HEK293T (cell line): ENCODE results near the gene FNTB.

Experiments
- CTCF ChIA-PET: fragments of 350-600 bp; formaldehyde crosslinking; extraction: SDS; loops from one replicate; lab custom pipeline; 2021; ENCODE audit warnings: antibody characterized with exemption, inconsistent platforms; lab: Yijun Ruan, JAX
- POLR2A ChIA-PET: fragments of 350-600 bp; formaldehyde crosslinking; extraction: SDS; loops from one replicate; lab custom pipeline; 2020; ENCODE audit warnings: antibody characterized with exemption, inconsistent platforms; lab: Yijun Ruan, JAX
- DNase-seq: peaks from one replicate; pipeline ENCODE4 v3.0.0; 2012; ENCODE audit warnings: mixed read lengths; ENCODE audit errors: extremely low spot score
- ARNT ChIP-seq: fragments of 450-650 bp; IDR thresholded peaks from 2 replicates; pipeline ENCODE4 v1.6.1; 2017; ENCODE audit warnings: mild to moderate bottlenecking
- BHLHE40 ChIP-seq: fragments of 450-650 bp; IDR thresholded peaks from 2 replicates; pipeline ENCODE4 v1.6.1; 2016; ENCODE audit warnings: mild to moderate bottlenecking, moderate library complexity, borderline replicate concordance
- CTBP1 ChIP-seq: fragments of 450-650 bp; IDR thresholded peaks from 2 replicates; pipeline ENCODE4 v1.6.1; 2016; ENCODE audit warnings: borderline replicate concordance
- ELF4 ChIP-seq: fragments of 450-650 bp; IDR thresholded peaks from 2 replicates; pipeline ENCODE4 v1.6.1; 2017; ENCODE audit warnings: antibody characterized with exemption
- FOXA1 ChIP-seq: fragments of 450-650 bp; IDR thresholded peaks from 2 replicates; pipeline ENCODE4 v1.6.1; 2016; ENCODE audit warnings: mild to moderate bottlenecking
- FOXK2 ChIP-seq: fragments of 450-650 bp; IDR thresholded peaks from 2 replicates; pipeline ENCODE4 v1.6.1; 2016; ENCODE audit warnings: mild to moderate bottlenecking
- FOXM1 ChIP-seq: fragments of 450-650 bp; IDR thresholded peaks from 2 replicates; pipeline ENCODE4 v1.6.1; 2017; ENCODE audit warnings: mild to moderate bottlenecking, borderline replicate concordance
- HDGF ChIP-seq: fragments of 450-650 bp; IDR thresholded peaks from 2 replicates; pipeline ENCODE4 v1.6.1; 2017; ENCODE audit warnings: antibody characterized with exemption, borderline replicate concordance
- L3MBTL2 ChIP-seq: fragments of 450-650 bp; conservative IDR thresholded peaks from 2 replicates; pipeline ENCODE4 v1.6.1; 2016; ENCODE audit warnings: mild to moderate bottlenecking
- LEF1 ChIP-seq: fragments of 450-650 bp; IDR thresholded peaks from 2 replicates; pipeline ENCODE4 v1.6.1; 2017; ENCODE audit warnings: mild to moderate bottlenecking, borderline replicate concordance
- NFRKB ChIP-seq: fragments of 450-650 bp; IDR thresholded peaks from 2 replicates; pipeline ENCODE4 v1.6.1; 2016; ENCODE audit warnings: mild to moderate bottlenecking, moderate library complexity
- SP1 ChIP-seq: fragments of 450-650 bp; IDR thresholded peaks from 2 replicates; pipeline ENCODE4 v1.6.1; 2017
- SUZ12 ChIP-seq: fragments of 450-650 bp; IDR thresholded peaks from 2 replicates; pipeline ENCODE4 v1.6.1; 2016; ENCODE audit warnings: mild to moderate bottlenecking
- TARDBP ChIP-seq: fragments of 450-650 bp; IDR thresholded peaks from 2 replicates; pipeline ENCODE4 v1.6.1; 2016
- ZNF384 ChIP-seq: fragments of 450-650 bp; IDR thresholded peaks from 2 replicates; pipeline ENCODE4 v1.6.1; 2016
- TF ChIP-seq, protein P1 (sequence below): fragments of 450-650 bp; IDR thresholded peaks from 2 replicates; pipeline ENCODE4 v1.6.1; 2016

The FNTB gene

DNA sequence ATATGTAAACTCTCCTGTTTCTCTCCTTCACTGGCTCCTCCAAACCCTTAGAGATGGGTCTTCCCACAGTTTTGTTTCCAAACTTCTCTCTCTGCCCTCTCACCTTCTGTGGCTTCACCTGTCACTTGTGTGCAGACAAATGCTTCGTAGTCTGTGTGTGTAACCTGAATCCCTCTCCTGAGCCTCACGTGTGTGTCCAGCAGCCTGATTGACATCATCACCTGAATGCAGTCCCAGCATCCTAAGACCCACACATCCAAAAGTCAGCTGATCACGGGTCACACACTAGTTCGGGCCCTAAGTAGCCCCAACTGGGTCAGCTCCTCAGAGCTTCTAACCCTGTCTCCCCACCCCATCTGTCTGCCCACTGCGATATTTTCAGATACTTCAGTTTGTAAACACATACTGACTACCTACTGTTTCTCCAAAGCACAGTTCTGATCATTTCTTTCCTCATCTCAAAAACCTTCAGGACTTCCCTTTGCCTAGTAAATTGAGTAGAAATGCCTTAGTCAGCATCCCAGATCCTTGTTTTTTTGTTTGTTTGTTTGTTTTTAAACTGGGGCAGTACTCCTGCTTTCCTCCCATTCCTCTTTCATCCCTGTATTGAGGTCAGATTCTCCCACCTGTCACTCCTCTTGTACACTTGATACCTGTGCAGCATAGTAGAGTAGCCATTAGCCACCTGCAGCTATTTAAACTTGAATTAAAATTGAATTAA is 23.7 kb downstream of the FNTB start:
- DNase-seq, result no peak
- POLR2A ChIA-PET, result no interaction called here
- TF ChIP-seq FOXA1, result no peak
- TF ChIP-seq CTBP1, result no peak
- CTCF ChIA-PET, result interaction anchor here (0.6 to 1.4 kb wide), 2 partner anchors 10 to 506 kb away, joined by 3 to 6 read pairs; partner anchors contain the start of gene ZBTB1

DNA sequence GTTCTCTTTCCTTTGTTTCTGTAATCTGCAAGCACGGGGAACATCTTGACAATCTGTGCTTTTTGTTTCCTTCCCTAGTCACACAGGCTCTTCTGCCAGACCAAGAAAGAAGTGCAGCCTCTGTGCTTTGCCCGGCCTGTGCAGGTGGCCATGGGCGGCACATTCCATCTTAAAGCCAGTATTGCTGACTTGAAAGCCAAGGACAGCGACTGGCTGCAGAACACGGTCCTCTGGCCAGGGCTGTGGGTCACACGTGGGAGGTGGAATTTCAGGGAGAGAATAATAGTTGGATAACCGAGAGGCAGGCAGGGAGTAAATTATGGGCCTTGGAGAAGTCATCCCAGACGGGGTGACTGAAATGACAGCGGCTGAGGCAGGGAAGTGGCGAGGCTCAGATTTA is 24.8 kb downstream of the FNTB start:
- TF ChIP-seq, protein P1, sequence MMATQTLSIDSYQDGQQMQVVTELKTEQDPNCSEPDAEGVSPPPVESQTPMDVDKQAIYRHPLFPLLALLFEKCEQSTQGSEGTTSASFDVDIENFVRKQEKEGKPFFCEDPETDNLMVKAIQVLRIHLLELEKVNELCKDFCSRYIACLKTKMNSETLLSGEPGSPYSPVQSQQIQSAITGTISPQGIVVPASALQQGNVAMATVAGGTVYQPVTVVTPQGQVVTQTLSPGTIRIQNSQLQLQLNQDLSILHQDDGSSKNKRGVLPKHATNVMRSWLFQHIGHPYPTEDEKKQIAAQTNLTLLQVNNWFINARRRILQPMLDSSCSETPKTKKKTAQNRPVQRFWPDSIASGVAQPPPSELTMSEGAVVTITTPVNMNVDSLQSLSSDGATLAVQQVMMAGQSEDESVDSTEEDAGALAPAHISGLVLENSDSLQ, result no peak
- no peak for TF ChIP-seq SUZ12
- TF ChIP-seq FOXM1, result no peak
- no peak for TF ChIP-seq HDGF
- no peak for TF ChIP-seq L3MBTL2
- TF ChIP-seq LEF1, result no peak
- no peak for TF ChIP-seq ZNF384
- no peak for TF ChIP-seq ARNT
- no peak for TF ChIP-seq BHLHE40
- no peak for TF ChIP-seq SP1
- TF ChIP-seq CTBP1, result no peak
- no peak for TF ChIP-seq FOXK2
- TF ChIP-seq ELF4, result no peak
- DNase-seq, result no peak
- ChIA-PET POLR2A (no interaction called here), CTCF (no interaction called here)

DNA sequence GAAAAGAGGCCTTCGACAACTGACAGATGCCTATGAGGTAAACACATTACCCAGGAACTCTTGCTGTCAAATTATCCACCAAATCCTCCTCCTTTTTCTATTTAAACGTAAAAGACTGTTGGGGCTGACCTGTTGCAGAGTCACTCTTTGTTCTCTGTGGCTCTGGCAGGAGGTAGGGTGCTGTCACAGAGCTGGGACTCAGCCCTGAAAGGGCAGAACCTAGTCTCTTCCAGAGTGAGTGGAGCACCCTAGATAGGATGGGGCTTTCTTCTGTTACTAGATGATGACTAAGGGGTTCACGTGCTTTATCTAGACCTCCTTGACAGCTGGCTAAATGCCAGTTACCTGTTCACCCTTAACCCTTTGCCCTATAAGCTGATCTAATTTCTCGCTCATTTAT is 25.7 kb downstream of the FNTB start:
- DNase-seq, result no peak
- CTCF ChIA-PET, result interaction anchor here (0.6 kb wide), 1 partner anchor 378 kb away, joined by 3 read pairs; no protein-coding TSS in a partner anchor
- no peak for TF ChIP-seq FOXA1
- TF ChIP-seq ARNT, result no peak
- TF ChIP-seq, protein P1, result no peak
- no peak for TF ChIP-seq BHLHE40
- no peak for TF ChIP-seq L3MBTL2
- TF ChIP-seq SP1, result no peak
- TF ChIP-seq FOXM1, result no peak
- TF ChIP-seq ELF4, result no peak
- TF ChIP-seq LEF1, result no peak
- no peak for TF ChIP-seq CTBP1
- TF ChIP-seq ZNF384, result no peak
- no peak for TF ChIP-seq SUZ12
- TF ChIP-seq TARDBP, result no peak
- TF ChIP-seq HDGF, result no peak
- TF ChIP-seq NFRKB, result no peak
- no peak for TF ChIP-seq FOXK2
- POLR2A ChIA-PET, result interaction anchor here (2.7 kb wide), 1 partner anchor 25 kb away, joined by 12 read pairs; the partner anchor contains the start of gene FNTB

DNA sequence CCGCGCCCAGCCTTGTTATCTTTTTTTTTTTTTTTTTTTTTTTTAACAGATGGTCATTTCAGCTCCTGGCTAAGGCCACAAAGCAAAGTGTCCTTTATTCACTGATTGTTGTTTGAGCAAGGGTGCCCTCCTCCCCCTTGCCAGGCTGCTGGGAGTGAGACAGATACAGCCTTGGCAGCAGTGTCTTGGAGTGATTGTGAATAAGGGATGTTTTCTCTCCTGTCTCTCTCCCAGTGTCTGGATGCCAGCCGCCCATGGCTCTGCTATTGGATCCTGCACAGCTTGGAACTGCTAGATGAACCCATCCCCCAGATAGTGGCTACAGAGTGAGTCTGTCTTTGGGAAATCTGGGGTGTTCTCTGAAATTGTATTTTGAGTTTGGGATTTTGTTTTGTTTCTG is 28.7 kb downstream of the FNTB start:
- no peak for DNase-seq
- ChIA-PET POLR2A (interaction anchor here (0.6 to 2.7 kb wide), 3 partner anchors 28 to 69 kb away, joined by 3 to 12 read pairs (median 4); partner anchors contain the start of gene FNTB), CTCF (interaction anchor here (0.6 kb wide), 1 partner anchor 137 kb away, joined by 5 read pairs; no protein-coding TSS in a partner anchor)
- TF ChIP-seq BHLHE40 (no peak), FOXK2 (no peak), ARNT (no peak), TARDBP (no peak), ELF4 (no peak)

DNA sequence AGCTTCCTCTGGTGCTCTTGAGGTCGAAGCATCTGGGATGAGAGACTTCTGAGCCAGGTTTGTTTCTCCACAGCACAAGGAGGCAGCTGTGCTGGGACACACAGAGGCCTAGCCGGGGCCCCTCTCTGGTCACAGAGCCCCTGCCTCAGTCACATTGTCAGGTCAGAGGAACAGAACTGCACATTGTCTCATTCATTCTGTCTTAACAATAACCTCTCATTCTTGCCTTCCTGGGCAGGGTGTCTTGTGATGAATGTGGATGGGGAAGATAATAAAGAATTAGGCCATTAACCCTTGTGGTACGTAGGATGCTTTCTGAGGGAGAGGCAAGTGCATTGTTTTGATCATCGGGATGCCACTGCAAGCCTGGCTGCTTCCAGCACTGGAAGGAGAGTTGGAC is 29.8 kb downstream of the FNTB start:
- POLR2A ChIA-PET, result interaction anchor here (0.6 to 1.4 kb wide), 2 partner anchors 19 to 29 kb away, joined by 3 to 4 read pairs; no protein-coding TSS in a partner anchor
- TF ChIP-seq HDGF (no peak), LEF1 (no peak), L3MBTL2 (no peak), SUZ12 (no peak), NFRKB (no peak), ELF4 (no peak), BHLHE40 (no peak), TARDBP (no peak), ARNT (no peak), FOXM1 (no peak)
- TF ChIP-seq, protein P1, result no peak
- CTCF ChIA-PET, result no interaction called here
- DNase-seq, result no peak

DNA sequence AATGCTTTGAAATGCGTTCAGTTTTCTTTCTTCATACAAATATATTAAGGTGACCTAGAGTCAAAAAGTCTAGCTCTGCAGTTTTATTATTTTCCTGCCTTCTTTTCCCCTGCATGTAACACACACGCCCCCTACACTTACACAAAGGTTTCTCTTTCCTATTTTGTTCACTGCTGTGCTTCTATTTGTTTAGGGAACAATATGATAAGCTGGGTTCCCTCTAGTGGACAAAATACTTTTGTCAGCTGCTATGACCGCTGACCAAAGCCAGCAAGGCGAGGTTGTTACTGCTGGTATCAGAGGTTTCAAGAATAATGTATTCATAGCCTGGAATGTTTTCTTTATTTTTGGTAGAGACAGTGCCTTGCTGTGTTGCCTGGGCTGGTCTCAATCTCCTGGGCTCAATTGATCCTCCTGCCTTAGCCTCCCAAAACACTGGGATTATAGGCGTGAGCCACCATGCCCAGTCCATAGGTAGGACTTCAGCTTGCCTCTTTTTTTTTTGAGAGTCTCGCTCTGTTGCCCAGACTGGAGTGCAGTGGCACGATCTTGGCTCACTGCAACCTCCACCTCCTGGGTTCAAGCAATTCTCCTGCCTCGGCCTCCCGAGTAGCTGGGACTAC is 33.4 kb downstream of the FNTB start:
- POLR2A ChIA-PET, result interaction anchor here (1.1 to 2.2 kb wide), 2 partner anchors 13 to 33 kb away, joined by 4 to 36 read pairs; partner anchors contain the start of gene FNTB
- no peak for TF ChIP-seq TARDBP
- TF ChIP-seq ZNF384, result no peak
- no peak for TF ChIP-seq FOXA1
- TF ChIP-seq LEF1, result no peak
- no peak for TF ChIP-seq L3MBTL2
- TF ChIP-seq SP1, result no peak
- TF ChIP-seq BHLHE40, result no peak
- TF ChIP-seq CTBP1, result no peak
- TF ChIP-seq, protein P1, result no peak
- no peak for TF ChIP-seq FOXK2
- no peak for TF ChIP-seq FOXM1
- TF ChIP-seq ELF4, result no peak
- TF ChIP-seq NFRKB, result no peak
- TF ChIP-seq SUZ12, result no peak
- no peak for TF ChIP-seq ARNT
- no peak for TF ChIP-seq HDGF
- peak; percentile 59 for DNase-seq
- CTCF ChIA-PET, result interaction anchor here (0.6 to 2.1 kb wide), 16 partner anchors 10 to 1026 kb away, joined by 3 to 24 read pairs (median 6); partner anchors contain the start of gene FNTB
